HEK293 (cell line): Measurements from ENCODE around the gene PBRM1.

ENCODE experiments used
- CTCF ChIA-PET: fragments of 350-600 bp; formaldehyde crosslinking; extraction: SDS; loops from one replicate; lab custom pipeline; 2021; ENCODE audit warnings: antibody characterized with exemption; lab: Yijun Ruan, JAX
- POLR2A ChIA-PET: fragments of 300-600 bp; formaldehyde crosslinking; extraction: SDS; loops from one replicate; lab custom pipeline; 2020; ENCODE audit warnings: antibody characterized with exemption, inconsistent platforms; lab: Yijun Ruan, JAX
- H3K27ac ChIP-seq: fragments of 200-500 bp; sonication (Bioruptor generic); 2 replicates; pipeline ENCODE4 v1.5.1; 2014; ENCODE audit warnings: low read depth, low read length, control low read depth, inconsistent platforms; ENCODE audit errors: extremely low read depth
- H3K36me3 ChIP-seq, 2 experiments: fragments of 200-500 bp in 1 of 2; sonication (Bioruptor generic) in 1 of 2; 1 replicate in 1 of 2; 2 replicates in 1 of 2; pipeline ENCODE4 v1.5.1; 2014 to 2017; ENCODE audit warnings: inconsistent platforms in 2 of 2, low read length in 2 of 2; ENCODE audit not compliant: control insufficient read depth in 2 of 2, insufficient read depth in 1 of 2
- H3K4me1 ChIP-seq: fragments of 200-500 bp; sonication (Bioruptor generic); 2 replicates; pipeline ENCODE4 v1.5.1; 2014; ENCODE audit warnings: mild to moderate bottlenecking, low read length, inconsistent platforms; ENCODE audit not compliant: control insufficient read depth, insufficient read depth
- H3K4me3 ChIP-seq: 2 replicates; pipeline ENCODE4 v1.5.1; 2011; ENCODE audit warnings: low read depth, mild to moderate bottlenecking, control low read depth, low read length, moderate library complexity
- H3K9me3 ChIP-seq: fragments of 200-500 bp; sonication (Bioruptor generic); 2 replicates; pipeline ENCODE4 v1.5.1; 2014; ENCODE audit warnings: low read depth, low read length, inconsistent platforms; ENCODE audit not compliant: control insufficient read depth, insufficient read depth
- BCL11A ChIP-seq: fragments of 450-650 bp; formaldehyde crosslinking; IDR thresholded peaks from 2 replicates; pipeline ENCODE4 v1.5.1; 2016; ENCODE audit warnings: low read depth, missing biosample characterization, missing genetic modification characterization
- BCL11B ChIP-seq: fragments of 450-650 bp; formaldehyde crosslinking; IDR thresholded peaks from 2 replicates; pipeline ENCODE4 v1.5.1; 2016; ENCODE audit warnings: low read depth, missing biosample characterization, missing genetic modification characterization
- KLF1 ChIP-seq: fragments of 450-650 bp; formaldehyde crosslinking; IDR thresholded peaks from 2 replicates; pipeline ENCODE4 v1.5.1; 2016; ENCODE audit warnings: missing biosample characterization, missing genetic modification characterization
- KLF16 ChIP-seq: fragments of 450-650 bp; formaldehyde crosslinking; IDR thresholded peaks from 2 replicates; pipeline ENCODE4 v1.5.1; 2017; ENCODE audit warnings: missing biosample characterization, missing genetic modification characterization
- SETDB1 ChIP-seq: IDR thresholded peaks from one replicate; pipeline ENCODE4 v1.6.1; 2017; ENCODE audit warnings: mild to moderate bottlenecking, low read length, moderate library complexity, mixed read lengths; ENCODE audit not compliant: insufficient read length
- ZIC2 ChIP-seq: fragments of 450-650 bp; formaldehyde crosslinking; IDR thresholded peaks from 2 replicates; pipeline ENCODE4 v1.5.1; 2016; ENCODE audit warnings: missing biosample characterization, missing genetic modification characterization
- ZNF266 ChIP-seq: fragments of 450-650 bp; formaldehyde crosslinking; IDR thresholded peaks from 2 replicates; pipeline ENCODE4 v1.5.1; 2016; ENCODE audit warnings: missing biosample characterization, missing genetic modification characterization, low read depth
- ZNF510 ChIP-seq: fragments of 450-650 bp; formaldehyde crosslinking; IDR thresholded peaks from 2 replicates; pipeline ENCODE4 v1.5.1; 2018; ENCODE audit warnings: mild to moderate bottlenecking, missing genetic modification characterization, missing biosample characterization; ENCODE audit not compliant: insufficient replicate concordance
- ZNF558 ChIP-seq: fragments of 450-650 bp; formaldehyde crosslinking; IDR thresholded peaks from 2 replicates; pipeline ENCODE4 v1.5.1; 2016; ENCODE audit warnings: missing biosample characterization, missing genetic modification characterization
- ZNF560 ChIP-seq: fragments of 450-650 bp; formaldehyde crosslinking; IDR thresholded peaks from 2 replicates; pipeline ENCODE4 v1.5.1; 2017; ENCODE audit warnings: missing biosample characterization, missing genetic modification characterization, borderline replicate concordance
- ZNF610 ChIP-seq: fragments of 450-650 bp; formaldehyde crosslinking; IDR thresholded peaks from 2 replicates; pipeline ENCODE4 v1.5.1; 2016; ENCODE audit warnings: missing biosample characterization, missing genetic modification characterization, borderline replicate concordance
- ZNF707 ChIP-seq: fragments of 450-650 bp; formaldehyde crosslinking; IDR thresholded peaks from 2 replicates; pipeline ENCODE4 v1.5.1; 2016; ENCODE audit warnings: missing biosample characterization, missing genetic modification characterization
- ZNF843 ChIP-seq: fragments of 450-650 bp; formaldehyde crosslinking; IDR thresholded peaks from 2 replicates; pipeline ENCODE4 v1.5.1; 2016; ENCODE audit warnings: missing biosample characterization, missing genetic modification characterization
- TF ChIP-seq, protein P1 (sequence below): fragments of 450-650 bp; formaldehyde crosslinking; IDR thresholded peaks from 2 replicates; pipeline ENCODE4 v1.5.1; 2017; ENCODE audit warnings: missing biosample characterization, missing genetic modification characterization
- TF ChIP-seq, protein P2 (sequence below): fragments of 450-650 bp; formaldehyde crosslinking; conservative IDR thresholded peaks from 2 replicates; pipeline ENCODE4 v1.5.1; 2016; ENCODE audit warnings: low read depth, missing biosample characterization, missing genetic modification characterization
- TF ChIP-seq, protein P3 (sequence below): fragments of 450-650 bp; formaldehyde crosslinking; IDR thresholded peaks from 2 replicates; pipeline ENCODE4 v1.5.1; 2016; ENCODE audit warnings: missing biosample characterization, missing genetic modification characterization
- TF ChIP-seq, protein P4 (sequence below): IDR thresholded peaks from 2 replicates; pipeline ENCODE4 v1.6.1; 2011; ENCODE audit warnings: mild to moderate bottlenecking, low read depth, low read length, borderline replicate concordance

The PBRM1 gene

DNA sequence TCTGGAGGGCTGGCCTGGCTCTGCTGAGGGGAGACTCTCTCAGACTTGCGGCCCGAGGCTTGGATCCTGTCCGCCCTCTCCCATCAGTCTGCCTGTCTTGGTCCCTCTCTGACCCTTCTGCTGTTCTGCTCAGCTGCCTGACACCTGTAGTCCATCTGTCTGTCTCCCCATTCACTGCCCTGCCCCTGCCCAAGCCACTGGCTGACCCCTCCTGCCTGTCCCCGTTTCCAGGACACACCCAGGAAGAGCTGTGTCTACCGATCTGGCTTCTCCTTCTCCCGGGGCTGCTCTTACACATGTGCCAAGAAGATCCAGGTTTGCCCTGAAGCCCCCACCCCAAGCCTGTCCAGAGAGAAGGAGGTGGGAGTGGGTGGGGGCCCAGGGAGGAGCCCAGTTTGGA lies 170.5 kb downstream of the PBRM1 start:
- Histone ChIP-seq H3K4me1 (no peaks in the 10 kb centered on the region), H3K27ac (no peak overlapping the region), H3K9me3 (no peaks in the 10 kb centered on the region), H3K4me3 (no peak overlapping the region), H3K36me3 (no peaks in the 10 kb centered on the region)
- TF ChIP-seq BCL11A (no peak), ZNF707 (tag by site-specific recombination) (no peak), ZNF843 (tag by site-specific recombination) (no peak), KLF16 (tag by site-specific recombination) (no peak), KLF1 (peak; percentile 13; the same call in 1 of the 2 replicates)
- ChIA-PET POLR2A (no interaction called here), CTCF (interaction anchor here (0.6 kb wide), 1 partner anchor 13 kb away, joined by 3 read pairs; no protein-coding TSS in a partner anchor)

DNA sequence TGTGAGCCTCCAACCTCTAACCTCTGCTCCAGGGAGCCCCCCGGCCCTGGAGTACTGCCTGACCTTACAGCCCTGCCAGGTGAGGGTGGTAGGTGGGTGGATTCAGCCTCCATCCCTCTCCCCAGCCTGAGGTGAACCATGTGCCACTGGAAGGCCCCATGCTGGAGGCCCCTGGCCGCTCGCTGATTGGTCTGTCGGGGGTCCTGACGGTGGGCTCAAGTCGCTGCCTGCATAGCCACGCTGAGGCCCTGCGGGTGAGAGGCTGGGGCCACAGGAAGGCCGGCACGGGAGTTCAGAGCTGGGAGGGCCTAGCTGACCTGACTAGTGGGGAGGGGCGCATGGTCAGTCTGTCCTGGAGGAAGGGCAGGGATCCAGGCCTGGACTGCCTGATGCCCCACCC lies 171.1 kb downstream of the PBRM1 start:
- H3K36me3 ChIP-seq = no peaks in the 10 kb centered on the region
- TF ChIP-seq SETDB1 (no peak), ZNF560 (tag by site-specific recombination) (no peak), ZNF558 (tag by site-specific recombination) (no peak), ZNF610 (tag by site-specific recombination) (no peak), ZNF510 (tag by site-specific recombination) (no peak), BCL11B (tag by site-specific recombination) (no peak), ZNF266 (tag by site-specific recombination) (no peak)
- TF ChIP-seq, protein P1, sequence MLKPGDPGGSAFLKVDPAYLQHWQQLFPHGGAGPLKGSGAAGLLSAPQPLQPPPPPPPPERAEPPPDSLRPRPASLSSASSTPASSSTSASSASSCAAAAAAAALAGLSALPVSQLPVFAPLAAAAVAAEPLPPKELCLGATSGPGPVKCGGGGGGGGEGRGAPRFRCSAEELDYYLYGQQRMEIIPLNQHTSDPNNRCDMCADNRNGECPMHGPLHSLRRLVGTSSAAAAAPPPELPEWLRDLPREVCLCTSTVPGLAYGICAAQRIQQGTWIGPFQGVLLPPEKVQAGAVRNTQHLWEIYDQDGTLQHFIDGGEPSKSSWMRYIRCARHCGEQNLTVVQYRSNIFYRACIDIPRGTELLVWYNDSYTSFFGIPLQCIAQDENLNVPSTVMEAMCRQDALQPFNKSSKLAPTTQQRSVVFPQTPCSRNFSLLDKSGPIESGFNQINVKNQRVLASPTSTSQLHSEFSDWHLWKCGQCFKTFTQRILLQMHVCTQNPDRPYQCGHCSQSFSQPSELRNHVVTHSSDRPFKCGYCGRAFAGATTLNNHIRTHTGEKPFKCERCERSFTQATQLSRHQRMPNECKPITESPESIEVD (tag by site-specific recombination) = no peak
- TF ChIP-seq, protein P2, sequence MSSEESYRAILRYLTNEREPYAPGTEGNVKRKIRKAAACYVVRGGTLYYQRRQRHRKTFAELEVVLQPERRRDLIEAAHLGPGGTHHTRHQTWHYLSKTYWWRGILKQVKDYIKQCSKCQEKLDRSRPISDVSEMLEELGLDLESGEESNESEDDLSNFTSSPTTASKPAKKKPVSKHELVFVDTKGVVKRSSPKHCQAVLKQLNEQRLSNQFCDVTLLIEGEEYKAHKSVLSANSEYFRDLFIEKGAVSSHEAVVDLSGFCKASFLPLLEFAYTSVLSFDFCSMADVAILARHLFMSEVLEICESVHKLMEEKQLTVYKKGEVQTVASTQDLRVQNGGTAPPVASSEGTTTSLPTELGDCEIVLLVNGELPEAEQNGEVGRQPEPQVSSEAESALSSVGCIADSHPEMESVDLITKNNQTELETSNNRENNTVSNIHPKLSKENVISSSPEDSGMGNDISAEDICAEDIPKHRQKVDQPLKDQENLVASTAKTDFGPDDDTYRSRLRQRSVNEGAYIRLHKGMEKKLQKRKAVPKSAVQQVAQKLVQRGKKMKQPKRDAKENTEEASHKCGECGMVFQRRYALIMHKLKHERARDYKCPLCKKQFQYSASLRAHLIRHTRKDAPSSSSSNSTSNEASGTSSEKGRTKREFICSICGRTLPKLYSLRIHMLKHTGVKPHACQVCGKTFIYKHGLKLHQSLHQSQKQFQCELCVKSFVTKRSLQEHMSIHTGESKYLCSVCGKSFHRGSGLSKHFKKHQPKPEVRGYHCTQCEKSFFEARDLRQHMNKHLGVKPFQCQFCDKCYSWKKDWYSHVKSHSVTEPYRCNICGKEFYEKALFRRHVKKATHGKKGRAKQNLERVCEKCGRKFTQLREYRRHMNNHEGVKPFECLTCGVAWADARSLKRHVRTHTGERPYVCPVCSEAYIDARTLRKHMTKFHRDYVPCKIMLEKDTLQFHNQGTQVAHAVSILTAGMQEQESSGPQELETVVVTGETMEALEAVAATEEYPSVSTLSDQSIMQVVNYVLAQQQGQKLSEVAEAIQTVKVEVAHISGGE (tag by site-specific recombination) = no peak
- TF ChIP-seq, protein P3, sequence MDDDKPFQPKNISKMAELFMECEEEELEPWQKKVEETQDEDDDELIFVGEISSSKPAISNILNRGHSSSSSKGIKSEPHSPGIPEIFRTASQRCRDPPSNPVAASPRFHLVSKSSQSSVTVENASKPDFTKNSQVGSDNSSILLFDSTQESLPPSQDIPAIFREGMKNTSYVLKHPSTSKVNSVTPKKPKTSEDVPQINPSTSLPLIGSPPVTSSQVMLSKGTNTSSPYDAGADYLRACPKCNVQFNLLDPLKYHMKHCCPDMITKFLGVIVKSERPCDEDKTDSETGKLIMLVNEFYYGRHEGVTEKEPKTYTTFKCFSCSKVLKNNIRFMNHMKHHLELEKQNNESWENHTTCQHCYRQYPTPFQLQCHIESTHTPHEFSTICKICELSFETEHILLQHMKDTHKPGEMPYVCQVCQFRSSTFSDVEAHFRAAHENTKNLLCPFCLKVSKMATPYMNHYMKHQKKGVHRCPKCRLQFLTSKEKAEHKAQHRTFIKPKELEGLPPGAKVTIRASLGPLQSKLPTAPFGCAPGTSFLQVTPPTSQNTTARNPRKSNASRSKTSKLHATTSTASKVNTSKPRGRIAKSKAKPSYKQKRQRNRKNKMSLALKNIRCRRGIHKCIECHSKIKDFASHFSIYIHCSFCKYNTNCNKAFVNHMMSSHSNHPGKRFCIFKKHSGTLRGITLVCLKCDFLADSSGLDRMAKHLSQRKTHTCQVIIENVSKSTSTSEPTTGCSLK (tag by site-specific recombination) = no peak
- TF ChIP-seq, all 188 proteins: peak for 0
- ChIA-PET POLR2A (interaction anchor here (0.6 kb wide), 1 partner anchor 73 kb away, joined by 3 read pairs; no protein-coding TSS in a partner anchor), CTCF (no interaction called here)
- H3K27ac ChIP-seq = no peak overlapping the region
- no peaks in the 10 kb centered on the region for H3K4me1 ChIP-seq
- H3K9me3 ChIP-seq = no peaks in the 10 kb centered on the region
- no peak overlapping the region for H3K4me3 ChIP-seq

DNA sequence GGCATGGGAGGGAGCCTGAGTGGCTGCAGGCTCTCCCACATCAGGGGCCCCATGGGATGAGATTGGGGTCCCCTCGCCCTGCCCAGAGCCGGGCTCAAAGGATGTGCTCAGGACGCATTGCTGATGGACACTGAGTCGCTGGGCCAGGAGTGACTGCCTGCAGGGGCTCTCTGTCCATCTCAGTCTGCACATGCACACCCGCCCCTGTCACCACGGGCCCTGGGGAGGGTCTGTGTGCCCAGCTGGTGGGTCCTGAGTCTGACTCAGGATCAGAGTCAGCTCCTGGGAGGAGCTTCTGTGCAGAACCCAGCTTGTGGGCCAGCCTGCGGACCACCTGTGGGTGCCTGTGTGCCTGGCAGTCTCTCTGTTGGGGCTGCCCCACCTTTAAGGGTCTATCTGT lies 172.4 kb downstream of the PBRM1 start:
- Histone ChIP-seq H3K4me1 (no peaks in the 10 kb centered on the region), H3K9me3 (no peaks in the 10 kb centered on the region), H3K27ac (no peak overlapping the region), H3K4me3 (no peak overlapping the region), H3K36me3 (no peaks in the 10 kb centered on the region)
- CTCF ChIA-PET = no interaction called here
- TF ChIP-seq ZIC2 = peak; percentile 26
- TF ChIP-seq, protein P4, sequence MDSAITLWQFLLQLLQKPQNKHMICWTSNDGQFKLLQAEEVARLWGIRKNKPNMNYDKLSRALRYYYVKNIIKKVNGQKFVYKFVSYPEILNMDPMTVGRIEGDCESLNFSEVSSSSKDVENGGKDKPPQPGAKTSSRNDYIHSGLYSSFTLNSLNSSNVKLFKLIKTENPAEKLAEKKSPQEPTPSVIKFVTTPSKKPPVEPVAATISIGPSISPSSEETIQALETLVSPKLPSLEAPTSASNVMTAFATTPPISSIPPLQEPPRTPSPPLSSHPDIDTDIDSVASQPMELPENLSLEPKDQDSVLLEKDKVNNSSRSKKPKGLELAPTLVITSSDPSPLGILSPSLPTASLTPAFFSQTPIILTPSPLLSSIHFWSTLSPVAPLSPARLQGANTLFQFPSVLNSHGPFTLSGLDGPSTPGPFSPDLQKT = no peak
- POLR2A ChIA-PET = no interaction called here
